Right lobe of liver (tissue), 6 donors: ENCODE results near the gene PARM1. TPM values are rescaled to one million over a fixed set of nuclear protein-coding genes. Genes with fewer than 3 reads are reported as not detected.

ENCODE experiments used
- ATAC-seq, 4 donors: fragments of 200-7000 bp; cut with Tn5 transposase; one replicate each; pipeline ENCODE4 v1.9.1; 2020; ENCODE audit warnings: mild to moderate bottlenecking in 4 of 4, moderate library complexity in 4 of 4
- DNase-seq, 3 donors: peaks; one replicate each; pipeline ENCODE4 v3.0.0-alpha.2; 2020
- H3K27ac ChIP-seq, 3 donors: fragments of 200-600 bp; one replicate each; pipeline ENCODE4 v1.8.0; 2022
- H3K27me3 ChIP-seq, 2 donors: fragments of 200-600 bp; one replicate each; pipeline ENCODE4 v1.8.0; 2022
- H3K36me3 ChIP-seq, 4 donors: fragments of 200-600 bp; sonication (generic) in 1 of 4; one replicate each; pipeline versions ENCODE4 v1.5.1 to v1.8.0; 2017 to 2022; ENCODE audit warnings: control low read depth in 1 of 4
- H3K4me1 ChIP-seq, 4 donors: fragments of 200-600 bp; sonication (generic) in 1 of 4; one replicate each; pipeline versions ENCODE4 v1.5.1 to v1.8.0; 2017 to 2022; ENCODE audit warnings: control low read depth in 1 of 4
- H3K4me3 ChIP-seq, 3 donors: fragments of 200-600 bp; one replicate each; pipeline ENCODE4 v1.8.0; 2022
- H3K9me3 ChIP-seq, 4 donors: fragments of 200-600 bp; sonication (generic) in 1 of 4; one replicate each; pipeline versions ENCODE4 v1.5.1 to v1.8.0; 2017 to 2022; ENCODE audit warnings: control low read depth in 1 of 4
- CTCF ChIP-seq, 4 donors: fragments of 200-600 bp in 3 of 4; fragments of 450-650 bp in 1 of 4; IDR thresholded peaks; one replicate each; pipeline versions ENCODE4 v1.5.1 to v1.8.0; 2016 to 2022; ENCODE audit warnings: antibody characterized with exemption in 4 of 4, mild to moderate bottlenecking in 2 of 4
- POLR2A ChIP-seq: fragments of 450-650 bp; IDR thresholded peaks from one replicate; pipeline ENCODE4 v1.6.1; 2017; ENCODE audit warnings: antibody characterized with exemption, mild to moderate bottlenecking
- WGBS: methylation state at CpG from one replicate; pipeline ENCODE4 v1.1.6; 2018; ENCODE audit warnings: low coverage, low lambda C conversion rate; ENCODE audit not compliant: insufficient coverage; ENCODE audit errors: missing lambda C conversion rate; 5-methylcytosine and 5-hydroxymethylcytosine counted together
- intact Hi-C, 2 donors: fragments of 100-400 bp; cut with DNase I; formaldehyde crosslinking; loops; one replicate each; pipeline versions ENCODE4 v1.11.2 to v1.14.1; 2022
- total RNA-seq, 6 experiments: library from RNA; depleted of rRNA in 2 of 6; stranded (reverse); fragments of >200 nt in 2 of 6; fragmentation: NEBNext Ultra II Directional in 3 of 6; extraction: Animal tissue kit (Norgen Biotek cat#: 25700) in 3 of 6; gene quantifications; one replicate each; pipeline versions ENCODE4 v1.1.0 to v1.2.4, GENCODE V29; 2016 to 2023
- donor health status: DM: no; HTN: yes; CAD: no.
- donor health status: DM: no; HTN: no; CAD: no.
- donor health status: DM: no; HTN: no; CAD: no.
- donor health status: DM: no; HTN: yes; CAD: no.
- donor health status: DM: no; HTN: yes; CAD: no.

The PARM1 gene
- total RNA-seq, 6 experiments from 2014 or later: 0.18 to 1.2 (median 0.31) TPM

GRCh38 chr4:75042601-75043208 is 109.8 kb downstream of the PARM1 start:
- intact Hi-C loops: no loop called here
- no peak for TF ChIP-seq POLR2A
- no peak for TF ChIP-seq CTCF (IDR thresholded peaks at IDR 0.05)
- H3K4me1 ChIP-seq: no peaks in the 10 kb centered on the region
- H3K27me3 ChIP-seq: no peaks in the 10 kb centered on the region
- H3K36me3 ChIP-seq: no peaks in the 10 kb centered on the region
- 35% methylated on average over 2 of the region's 2 CpGs for WGBS
- DNase-seq (no peak), ATAC-seq (no peak)
- no peak overlapping the region for H3K27ac ChIP-seq
- H3K9me3 ChIP-seq: no peaks in the 10 kb centered on the region
- no peak overlapping the region for H3K4me3 ChIP-seq

GRCh38 chr4:75046226-75046625 is 113.3 kb downstream of the PARM1 start:
- Histone ChIP-seq H3K36me3 (no peaks in the 10 kb centered on the region), H3K9me3 (no peaks in the 10 kb centered on the region), H3K27ac (no peak overlapping the region), H3K27me3 (no peaks in the 10 kb centered on the region), H3K4me3 (no peak overlapping the region), H3K4me1 (no peaks in the 10 kb centered on the region)
- WGBS: 83% methylated on average over 4 of the region's 4 CpGs
- DNase-seq (no peak), ATAC-seq (no peak)
- TF ChIP-seq CTCF (IDR thresholded peaks at IDR 0.05) (no peak), POLR2A (no peak)
- intact Hi-C loops: no loop called here

- intact Hi-C loops: no loop called here
- Histone ChIP-seq H3K4me1 (no peaks in the 10 kb centered on the region), H3K27me3 (no peaks in the 10 kb centered on the region), H3K36me3 (no peaks in the 10 kb centered on the region), H3K27ac (no peak overlapping the region), H3K4me3 (no peak overlapping the region), H3K9me3 (no peaks in the 10 kb centered on the region)
- DNase-seq (no peak), ATAC-seq (no peak)
- 36% methylated on average over 2 of the region's 2 CpGs for WGBS
- TF ChIP-seq CTCF (IDR thresholded peaks at IDR 0.05): no peak
Measured at GRCh38 chr4:75046641-75047040, 113.7 kb downstream of the PARM1 start.

- Histone ChIP-seq H3K9me3 (no peaks in the 10 kb centered on the region), H3K4me1 (no peaks in the 10 kb centered on the region), H3K27ac (no peak overlapping the region), H3K36me3 (no peaks in the 10 kb centered on the region), H3K4me3 (no peak overlapping the region), H3K27me3 (no peaks in the 10 kb centered on the region)
- ATAC-seq (no peak), DNase-seq (no peak)
- intact Hi-C loops: no loop called here
- WGBS: 65% methylated on average over 9 of the region's 9 CpGs
- TF ChIP-seq CTCF (IDR thresholded peaks at IDR 0.05) (no peak), POLR2A (no peak)
Measured at GRCh38 chr4:75048208-75048879, 115.4 kb downstream of the PARM1 start.
